Epithelial cell of umbilical artery (primary cell): Measurements from ENCODE around the gene DRAP1. TPM values are rescaled to one million over a fixed set of nuclear protein-coding genes. Genes with fewer than 3 reads are reported as not detected.

ENCODE experiments used
- total RNA-seq: library from RNA; depleted of rRNA; stranded (reverse); fragments of >200 nt; gene quantifications from 2 replicates; pipeline ENCODE4 v1.2.3, GENCODE V29; 2014

The DRAP1 gene, protein sequence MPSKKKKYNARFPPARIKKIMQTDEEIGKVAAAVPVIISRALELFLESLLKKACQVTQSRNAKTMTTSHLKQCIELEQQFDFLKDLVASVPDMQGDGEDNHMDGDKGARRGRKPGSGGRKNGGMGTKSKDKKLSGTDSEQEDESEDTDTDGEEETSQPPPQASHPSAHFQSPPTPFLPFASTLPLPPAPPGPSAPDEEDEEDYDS
- 114 and 131 TPM in 2 replicates for total RNA-seq

DNA sequence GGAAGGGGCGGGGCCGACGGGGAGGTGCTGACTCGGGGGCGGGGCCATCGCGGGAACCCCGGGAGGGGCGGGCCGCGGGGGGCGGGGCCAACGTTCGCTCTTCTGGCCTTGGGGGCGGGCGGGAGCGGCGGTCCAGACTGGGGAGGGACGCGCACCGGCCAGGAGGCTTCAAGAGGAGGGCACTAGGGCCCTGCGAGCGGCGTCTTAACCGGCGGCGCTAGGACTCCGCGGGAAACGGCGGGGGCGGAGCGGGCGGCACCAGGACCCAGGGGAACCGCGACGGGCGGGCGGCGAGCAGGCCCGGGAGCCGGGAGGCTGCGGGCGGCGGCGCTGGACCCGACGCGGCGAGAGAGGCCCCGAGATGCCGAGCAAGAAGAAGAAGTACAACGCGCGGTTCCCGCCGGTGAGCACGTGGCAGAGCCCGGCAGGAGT is at the start of gene DRAP1:
TSS of gene DRAP1 (plus strand) at position 286 of the 432 bp plus-strand sequence. CDS start at position 362, 76 bp downstream.

DNA sequence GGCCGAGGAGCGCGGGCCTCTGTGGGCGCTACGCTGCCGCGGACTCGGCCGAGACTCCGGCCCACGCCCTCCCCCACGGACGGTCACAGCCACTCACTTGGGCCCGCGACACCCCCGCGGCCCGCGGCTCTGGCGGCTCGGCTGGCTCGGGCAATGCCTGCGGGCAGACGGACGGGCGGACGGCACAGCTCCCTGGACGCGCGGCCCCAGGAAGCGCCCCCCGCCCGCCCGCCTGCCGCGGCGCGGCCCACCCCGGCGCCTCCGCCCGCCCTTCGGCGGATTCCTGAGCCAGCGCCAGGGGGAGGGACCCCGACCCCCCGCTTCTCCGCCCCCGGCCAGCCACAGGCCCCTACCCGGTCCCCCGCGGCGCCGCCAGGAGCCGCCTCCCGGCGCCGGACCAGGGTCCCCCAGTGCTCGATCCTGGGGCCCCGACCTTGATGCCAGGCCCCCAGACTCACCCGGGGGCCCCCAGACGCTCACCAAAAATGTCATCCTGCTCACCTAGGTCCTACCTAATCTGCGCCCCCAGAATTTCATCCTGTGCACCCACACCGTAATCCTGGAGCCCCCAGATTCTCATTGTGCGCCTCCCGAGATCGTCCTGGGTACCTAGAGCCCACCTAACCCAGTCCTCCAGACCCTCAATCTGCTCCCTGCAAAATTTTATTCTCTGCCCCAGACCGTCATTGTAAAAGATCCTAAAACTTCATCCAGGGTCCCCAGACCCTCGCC is 46.5 kb upstream of the DRAP1 start, which contains the start of gene EFEMP2:
TSS of gene EFEMP2 (minus strand) at position 215 of the 732 bp plus-strand sequence. CDS start 446 bp downstream, outside the sequence.

DNA sequence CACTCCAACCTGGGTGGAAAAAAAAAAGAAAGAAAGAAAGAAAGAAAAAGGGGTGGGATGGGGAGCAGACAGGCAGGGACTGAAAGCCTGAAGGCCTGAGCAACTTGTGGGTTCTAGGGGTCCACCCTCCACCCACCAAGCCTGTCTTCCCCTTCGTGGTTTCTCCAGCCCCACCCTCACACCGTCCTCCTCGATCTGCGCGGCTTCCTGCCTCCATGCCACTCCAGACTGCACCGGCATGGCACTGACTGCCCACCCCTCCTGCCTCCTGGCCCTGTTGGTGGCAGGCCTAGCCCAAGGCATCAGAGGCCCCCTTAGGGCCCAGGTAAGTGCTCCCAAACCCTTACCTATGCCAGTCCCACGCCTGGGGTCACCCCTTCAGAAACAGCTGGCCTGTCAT is 39.6 kb upstream of the DRAP1 start, which contains the start of gene CTSW:
TSS of gene CTSW (plus strand) at position 221 of the 400 bp plus-strand sequence. CDS start at position 239, 18 bp downstream.

DNA sequence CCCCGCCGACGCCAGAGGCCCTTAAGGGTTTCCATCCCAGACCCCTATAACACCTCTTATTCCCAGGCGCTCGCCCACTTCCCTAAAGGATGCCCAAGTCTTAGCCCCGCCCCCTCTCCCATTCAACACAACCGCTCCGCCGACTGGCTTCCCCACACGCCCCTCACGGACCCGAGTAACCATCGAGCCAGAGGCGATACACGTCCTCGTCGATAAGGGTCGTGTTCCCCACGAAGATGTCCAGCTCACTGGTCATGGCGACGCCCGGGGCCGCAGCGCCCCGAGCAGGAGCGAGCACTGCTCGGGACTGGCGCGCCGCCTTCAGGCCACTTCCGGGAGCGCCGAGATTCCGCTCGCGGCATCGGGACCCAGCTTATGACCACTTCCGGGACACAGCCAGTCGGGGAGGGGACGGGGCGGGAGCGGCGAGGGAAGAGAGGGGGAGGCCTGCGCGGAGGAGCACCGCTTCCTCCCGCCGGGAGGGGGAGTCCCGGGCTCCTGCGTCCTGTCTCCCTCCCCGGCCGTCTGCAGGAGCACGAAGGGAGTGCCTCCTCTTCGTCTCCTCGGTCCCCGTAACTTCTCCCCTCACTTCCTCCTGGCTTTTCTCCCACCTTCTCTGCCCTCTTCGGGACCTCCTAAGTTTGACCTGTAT is 30.9 kb upstream of the DRAP1 start, which contains the start of gene FIBP:
TSS of gene FIBP (minus strand) at position 309 of the 652 bp plus-strand sequence. CDS start at position 256, 53 bp downstream.

DNA sequence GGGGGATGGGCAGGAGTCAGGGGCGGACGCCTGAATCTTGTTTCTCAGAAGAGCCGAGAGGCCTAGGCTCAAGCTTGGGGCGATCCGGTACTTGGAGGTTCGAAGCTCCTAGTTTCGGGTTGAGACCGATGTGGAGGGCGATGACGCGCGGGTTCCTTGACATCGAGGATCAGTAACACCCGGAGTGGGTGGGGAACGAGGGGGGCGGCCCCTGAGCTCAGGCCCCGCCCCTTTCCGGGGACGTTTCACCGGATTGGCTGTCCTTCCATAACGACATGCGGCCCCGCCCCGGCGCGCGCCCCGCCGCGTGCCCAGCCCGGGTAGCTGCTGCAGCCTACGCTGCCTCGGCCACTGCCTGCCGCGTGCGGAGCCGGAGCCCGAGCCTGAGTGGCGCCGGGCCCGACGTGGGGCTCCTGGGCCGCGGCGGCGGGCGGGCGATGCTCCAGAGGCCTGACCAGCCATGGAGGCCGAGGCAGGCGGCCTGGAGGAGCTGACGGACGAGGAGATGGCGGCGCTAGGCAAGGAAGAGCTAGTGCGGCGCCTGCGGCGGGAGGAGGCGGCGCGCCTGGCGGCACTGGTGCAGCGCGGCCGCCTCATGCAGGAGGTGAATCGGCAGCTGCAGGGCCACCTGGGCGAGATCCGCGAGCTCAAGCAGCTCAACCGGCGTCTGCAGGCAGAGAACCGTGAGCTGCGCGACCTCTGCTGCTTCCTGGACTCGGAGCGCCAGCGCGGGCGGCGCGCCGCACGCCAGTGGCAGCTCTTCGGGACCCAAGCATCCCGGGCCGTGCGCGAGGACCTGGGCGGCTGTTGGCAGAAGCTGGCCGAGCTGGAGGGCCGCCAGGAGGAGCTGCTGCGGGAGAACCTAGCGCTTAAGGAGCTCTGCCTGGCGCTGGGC is 28.7 kb upstream of the DRAP1 start, which contains the start of gene CCDC85B:
TSS of gene CCDC85B (plus strand) at position 350 of the 895 bp plus-strand sequence. CDS start at position 461, 111 bp downstream.

DNA sequence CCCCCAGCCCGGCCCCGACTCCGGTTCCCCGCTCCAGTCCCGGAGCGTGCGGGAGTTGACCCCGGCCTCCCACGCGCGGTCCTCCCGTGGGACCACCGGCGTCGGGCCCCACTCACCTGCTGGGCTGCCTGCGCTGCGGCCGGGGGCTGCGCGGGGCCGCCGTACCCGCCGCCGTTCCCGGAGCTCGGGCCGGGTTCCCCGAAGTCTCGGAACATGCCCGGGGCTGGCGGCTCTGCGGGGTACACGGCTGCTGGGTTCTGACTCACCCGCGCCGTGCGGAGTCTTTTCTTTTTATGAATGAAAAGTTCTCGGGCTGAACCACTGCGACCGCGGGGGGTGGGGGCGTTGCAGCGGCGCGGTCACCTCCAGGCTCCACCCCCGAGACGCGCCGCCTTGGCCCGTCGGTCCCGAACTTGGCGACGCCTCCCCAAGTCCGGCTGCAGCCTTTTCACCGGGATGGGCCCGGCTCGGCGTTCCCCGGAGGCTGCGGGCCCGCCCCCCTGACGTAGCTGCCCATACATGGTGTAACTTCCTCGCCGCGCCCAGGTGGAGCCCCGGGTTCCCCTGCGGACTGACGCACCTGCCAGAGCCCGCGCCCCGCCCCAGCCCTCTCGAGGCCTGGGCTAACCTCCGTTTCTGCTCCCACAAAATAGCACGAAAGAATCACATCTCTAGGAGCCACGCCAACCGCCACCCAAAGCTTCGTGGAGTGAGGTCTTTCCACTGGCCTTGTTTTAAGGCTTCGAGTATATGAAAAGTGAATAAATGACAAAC is 18.9 kb upstream of the DRAP1 start, which contains the start of gene FOSL1:
TSS of gene FOSL1 (minus strand) at position 264 of the 774 bp plus-strand sequence. CDS start at position 215, 49 bp downstream.

DNA sequence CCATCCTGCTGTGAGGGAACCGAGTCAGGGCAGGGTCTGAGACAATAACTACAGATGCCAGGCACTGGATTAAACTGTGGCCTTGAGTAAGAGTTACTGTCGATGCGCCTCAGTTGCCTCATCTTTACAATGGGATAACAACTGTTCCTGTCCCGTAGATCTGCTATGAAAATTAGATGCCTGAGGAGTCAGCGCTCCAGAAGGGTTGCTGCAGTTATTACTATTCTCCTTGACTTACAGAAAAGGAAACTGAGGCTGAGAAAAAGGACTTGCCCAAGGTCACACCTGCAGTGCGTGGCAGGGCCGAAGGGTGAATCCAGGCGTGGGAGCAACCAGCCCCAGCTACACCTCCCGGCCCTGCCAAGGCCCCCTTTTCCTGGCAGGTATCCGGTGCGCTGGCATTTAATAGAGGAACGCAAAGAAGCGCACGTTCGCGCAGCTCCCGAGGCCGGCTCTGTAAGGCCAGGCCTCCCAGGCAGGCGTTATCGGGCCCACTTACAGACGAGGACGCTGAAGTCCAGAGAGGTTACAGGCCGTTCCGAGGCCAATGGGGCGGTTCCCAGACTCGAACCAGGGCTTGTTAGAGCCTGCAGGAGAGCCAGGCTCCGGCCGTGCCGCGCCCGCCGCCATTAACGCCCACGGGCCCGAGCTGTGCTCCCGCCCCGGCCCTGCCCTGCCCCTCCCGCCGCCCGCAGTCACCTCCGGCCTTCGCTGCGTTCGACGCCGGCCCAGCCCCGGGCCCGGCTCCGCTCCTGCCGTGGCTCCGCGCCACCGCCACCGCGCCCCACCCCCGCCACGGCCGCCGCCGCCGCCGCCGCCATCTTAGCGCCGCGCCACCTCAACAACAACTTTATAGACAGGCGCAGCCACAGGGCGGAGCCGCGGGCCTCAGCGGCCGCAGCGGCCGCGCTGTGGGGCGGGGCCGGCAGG is 750 bp upstream of the DRAP1 start, which contains the start of gene C11orf68:
TSS of gene C11orf68 (minus strand) at position 852 of the 930 bp plus-strand sequence. CDS start at position 821, 31 bp downstream.

DNA sequence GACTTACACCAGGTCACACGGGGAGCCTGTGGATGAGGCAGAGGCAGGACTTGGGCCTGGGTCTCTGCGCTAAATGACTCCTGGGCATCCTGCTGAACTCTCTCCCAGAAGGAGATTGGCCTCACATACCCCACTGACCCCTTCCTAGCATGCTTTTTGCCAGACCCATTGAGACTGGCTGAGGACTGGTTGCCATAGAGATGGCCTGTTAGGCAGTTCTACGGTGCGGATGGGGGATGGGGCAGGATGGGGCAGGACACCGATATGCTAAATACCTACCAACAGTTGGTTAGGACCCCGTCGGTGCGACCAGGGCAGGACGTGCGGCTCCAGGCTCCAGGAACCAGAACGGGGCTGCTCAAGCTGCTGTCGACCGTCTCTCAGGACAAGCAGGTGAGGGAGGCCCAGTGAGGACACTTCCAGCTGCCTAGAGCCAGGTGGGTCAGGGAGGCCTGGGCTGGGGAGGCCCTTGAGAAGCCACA is 26.2 kb downstream of the DRAP1 start, which contains the start of gene TSGA10IP:
TSS of gene TSGA10IP (plus strand) at position 51 of the 482 bp plus-strand sequence. CDS start at position 247, 196 bp downstream.

DNA sequence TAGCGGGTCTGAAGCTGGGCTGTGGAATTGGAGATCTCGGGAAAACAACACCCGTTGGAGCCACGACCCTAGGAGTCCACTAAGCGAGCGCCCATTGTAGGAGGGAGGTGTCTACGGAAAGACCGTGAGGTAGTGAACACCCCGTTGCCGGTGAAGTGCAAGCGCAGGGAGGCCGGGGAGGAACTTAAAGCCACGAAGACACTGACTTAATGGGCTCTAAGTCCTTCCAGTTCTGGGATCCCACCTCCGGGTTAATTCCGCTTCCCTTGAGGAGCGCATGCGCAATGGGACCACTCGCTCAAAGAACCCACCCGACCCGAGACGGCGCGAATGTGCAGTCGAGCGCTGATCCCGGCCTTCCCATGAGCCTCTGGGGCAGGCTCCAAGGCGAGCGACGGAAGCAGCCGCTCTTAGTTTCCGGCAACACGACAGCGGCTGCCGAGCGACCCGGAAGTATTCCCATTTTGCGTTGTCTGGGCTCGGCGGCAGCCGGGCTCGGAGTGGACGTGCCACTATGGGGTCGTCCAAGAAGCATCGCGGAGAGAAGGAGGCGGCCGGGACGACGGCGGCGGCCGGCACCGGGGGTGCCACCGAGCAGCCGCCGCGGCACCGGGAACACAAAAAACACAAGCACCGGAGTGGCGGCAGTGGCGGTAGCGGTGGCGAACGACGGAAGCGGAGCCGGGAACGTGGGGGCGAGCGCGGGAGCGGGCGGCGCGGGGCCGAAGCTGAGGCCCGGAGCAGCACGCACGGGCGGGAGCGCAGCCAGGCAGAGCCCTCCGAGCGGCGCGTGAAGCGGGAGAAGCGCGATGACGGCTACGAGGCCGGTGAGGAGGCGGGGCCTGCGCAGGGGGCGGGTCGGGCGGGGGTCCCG is 42.3 kb downstream of the DRAP1 start, which contains the start of gene SART1:
TSS of gene SART1 (plus strand) at position 468 of the 874 bp plus-strand sequence. CDS start at position 515, 47 bp downstream.

Other genes with a start within 250 kb of the DRAP1 start
- gene KAT5, start 207.2 kb upstream of the DRAP1 start, total RNA-seq, result 31.8 and 35.4 TPM in 2 replicates
- gene RNASEH2C, start 198.6 kb upstream of the DRAP1 start, total RNA-seq, result 77.0 and 111 TPM in 2 replicates
- 6.8 and 8.1 TPM in 2 replicates for gene AP5B1, start 138.4 kb upstream of the DRAP1 start, total RNA-seq
- gene OVOL1, start 132.4 kb upstream of the DRAP1 start, total RNA-seq, result not detected in 2 replicates
- gene SNX32, start 85.5 kb upstream of the DRAP1 start, total RNA-seq, result 1.9 TPM in 1 of 2 replicates, not detected in the other
- gene CFL1, start 61.2 kb upstream of the DRAP1 start, total RNA-seq, result 1,095 and 1,455 TPM in 2 replicates
- 47.4 and 53.3 TPM in 2 replicates for gene MUS81, start 59.0 kb upstream of the DRAP1 start, total RNA-seq
- gene EFEMP2, start 46.6 kb upstream of the DRAP1 start, total RNA-seq, result 15.3 and 20.5 TPM in 2 replicates
- gene CTSW, start 39.6 kb upstream of the DRAP1 start, total RNA-seq, result not detected in 2 replicates
- 133 and 257 TPM in 2 replicates for gene FIBP, start 31.0 kb upstream of the DRAP1 start, total RNA-seq
- 195 and 218 TPM in 2 replicates for gene CCDC85B, start 28.8 kb upstream of the DRAP1 start, total RNA-seq
- gene FOSL1, start 19.0 kb upstream of the DRAP1 start, total RNA-seq, result 12.7 and 20.2 TPM in 2 replicates
- gene C11orf68, start 364 bp upstream of the DRAP1 start, total RNA-seq, result 13.3 and 15.7 TPM in 2 replicates
- not detected in 2 replicates for gene TSGA10IP, start 26.1 kb downstream of the DRAP1 start, total RNA-seq
- gene SART1, start 42.3 kb downstream of the DRAP1 start, total RNA-seq, result 33.5 and 74.5 TPM in 2 replicates
- 30.2 and 45.1 TPM in 2 replicates for gene EIF1AD, start 82.7 kb downstream of the DRAP1 start, total RNA-seq
- gene BANF1, start 83.1 kb downstream of the DRAP1 start, total RNA-seq, result 28.6 and 41.9 TPM in 2 replicates
- gene CST6, start 92.6 kb downstream of the DRAP1 start, total RNA-seq, result not detected in 2 replicates
- gene CATSPER1, start 107.1 kb downstream of the DRAP1 start, total RNA-seq, result under 0.01 and 0.61 TPM in 2 replicates
- not detected in 2 replicates for gene GAL3ST3, start 129.7 kb downstream of the DRAP1 start, total RNA-seq
- 99.4 and 114 TPM in 2 replicates for gene SF3B2, start 132.9 kb downstream of the DRAP1 start, total RNA-seq
- gene PACS1, start 150.8 kb downstream of the DRAP1 start, total RNA-seq, result 12.7 and 17.8 TPM in 2 replicates